Fibroblast of lung (primary cell): Measurements from ENCODE around the gene NAXD. TPM values are rescaled to one million over a fixed set of nuclear protein-coding genes. Genes with fewer than 3 reads are reported as not detected.
"Not testable (repeated sequence)": the region's sequence is repeated elsewhere in the genome, so short reads cannot be mapped to it uniquely, and the experiment has no call there.

Experiments used
- DNase-seq, 2 donors: peaks; one replicate each; pipeline versions ENCODE4 v3.0.0 to v3.0.0-alpha.2; 2010; ENCODE audit warnings: low read depth in 2 of 2
- H2AFZ ChIP-seq: 2 replicates; pipeline ENCODE4 v1.5.1; 2012; ENCODE audit warnings: low read length, control low read depth, inconsistent platforms
- H3K27ac ChIP-seq: 2 replicates; pipeline ENCODE4 v1.5.1; 2011; ENCODE audit warnings: low read length, control low read depth; ENCODE audit not compliant: insufficient read depth
- H3K27me3 ChIP-seq: 2 replicates; pipeline ENCODE4 v1.5.1; 2011; ENCODE audit warnings: mild to moderate bottlenecking, low read length; ENCODE audit not compliant: control insufficient read depth, insufficient read depth
- H3K36me3 ChIP-seq: 2 replicates; pipeline ENCODE4 v1.5.1; 2011; ENCODE audit warnings: low read length; ENCODE audit not compliant: control insufficient read depth, insufficient read depth
- H3K4me1 ChIP-seq: 2 replicates; pipeline ENCODE4 v1.5.1; 2011; ENCODE audit warnings: low read length; ENCODE audit not compliant: control insufficient read depth, insufficient read depth; ENCODE audit errors: extremely low read depth
- H3K4me2 ChIP-seq: 2 replicates; pipeline ENCODE4 v1.5.1; 2011; ENCODE audit warnings: low read length, control low read depth; ENCODE audit not compliant: insufficient read depth; ENCODE audit errors: extremely low read depth
- H3K4me3 ChIP-seq, 4 experiments: fragments of 200-600 bp in 1 of 4; sonication (generic) in 1 of 4; replicated peaks in 1 of 4; 2 replicates each; pipeline ENCODE4 v1.5.1; 2011 to 2016; ENCODE audit warnings: low read length in 4 of 4, low read depth in 3 of 4, mild to moderate bottlenecking in 3 of 4, control low read depth in 2 of 4, inconsistent platforms in 1 of 4, mixed read lengths in 1 of 4; ENCODE audit not compliant: insufficient read depth in 1 of 4; ENCODE audit errors: control extremely low read depth in 1 of 4
- H3K79me2 ChIP-seq: 2 replicates; pipeline ENCODE4 v1.5.1; 2012; ENCODE audit warnings: mild to moderate bottlenecking, low read length, inconsistent platforms; ENCODE audit not compliant: control insufficient read depth, insufficient read depth
- H3K9ac ChIP-seq: 2 replicates; pipeline ENCODE4 v1.5.1; 2011; ENCODE audit warnings: mild to moderate bottlenecking, low read length, control low read depth; ENCODE audit not compliant: insufficient read depth
- H3K9me3 ChIP-seq: 2 replicates; pipeline ENCODE4 v1.5.1; 2012; ENCODE audit warnings: low read depth, low read length; ENCODE audit not compliant: control insufficient read depth, insufficient read depth
- H4K20me1 ChIP-seq: 2 replicates; pipeline ENCODE4 v1.5.1; 2011; ENCODE audit warnings: low read length; ENCODE audit not compliant: control insufficient read depth, insufficient read depth; ENCODE audit errors: extremely low read depth
- EZH2 ChIP-seq: IDR thresholded peaks from 2 replicates; pipeline ENCODE4 v1.5.1; 2012; ENCODE audit warnings: low read length, control low read depth, mild to moderate bottlenecking; ENCODE audit errors: missing control alignments
- polyA plus RNA-seq, 2 donors: library from polyadenylated mRNA; depleted of rRNA in 1 of 2; stranded (reverse) in 1 of 2; unstranded in 1 of 2; fragments of >200 nt; gene quantifications; 2 replicates each; pipeline ENCODE4 v1.2.1, GENCODE V29; 2011 to 2012; ENCODE audit warnings: missing spikeins in 1 of 2
- total RNA-seq: library from RNA; depleted of rRNA; stranded (reverse); fragments of >200 nt; gene quantifications from 2 replicates; pipeline ENCODE4 v1.2.1, GENCODE V29; 2014
- TF ChIP-seq, protein P1 (sequence below), 2 donors: IDR thresholded peaks in 1 of 2; conservative IDR thresholded peaks in 1 of 2; 1 replicate in 1 of 2; 2 replicates in 1 of 2; pipeline ENCODE4 v1.5.1; 2011 to 2012; ENCODE audit warnings: low read length in 2 of 2, control low read depth in 1 of 2, inconsistent platforms in 1 of 2, low read depth in 1 of 2, mild to moderate bottlenecking in 1 of 2

Gene NAXD
- total and polyA plus RNA-seq, 2 donors (not counting 1 experiment from before 2014, with no cell fraction given) = 22.4 to 34.0 TPM

DNA sequence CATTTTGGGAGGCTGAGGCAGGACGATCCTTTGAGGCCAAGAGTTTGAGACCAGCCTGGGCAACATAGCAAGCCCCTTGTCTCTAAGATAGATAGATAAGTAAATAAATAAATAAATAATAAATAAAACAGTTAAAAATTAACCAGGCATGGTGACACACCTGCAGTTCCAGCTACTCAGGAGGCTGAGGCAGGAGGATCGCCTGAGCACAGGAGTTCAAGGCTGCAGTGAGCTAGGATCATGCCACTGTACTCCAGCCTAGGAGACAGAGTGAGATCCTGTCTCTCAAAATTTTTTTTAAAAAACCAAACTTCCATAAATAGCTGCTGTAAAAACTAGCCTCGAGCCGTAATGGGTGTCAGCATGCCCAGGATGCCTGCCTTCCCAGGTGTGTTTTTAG lies 14.4 kb upstream of the NAXD start:
- Histone ChIP-seq H3K79me2 (no peaks in the 10 kb centered on the region), H3K9me3 (no peaks in the 10 kb centered on the region), H3K4me2 (no peak overlapping the region), H3K27me3 (no peaks in the 10 kb centered on the region), H3K4me3 (no peak overlapping the region), H2AFZ (no peak overlapping the region), H3K4me1 (no peaks in the 10 kb centered on the region), H3K27ac (no peak overlapping the region), H3K36me3 (no peaks in the 10 kb centered on the region), H3K9ac (no peak overlapping the region), H4K20me1 (no peaks in the 10 kb centered on the region)
- no peak for DNase-seq
- TF ChIP-seq EZH2 = no peak
- TF ChIP-seq, protein P1, sequence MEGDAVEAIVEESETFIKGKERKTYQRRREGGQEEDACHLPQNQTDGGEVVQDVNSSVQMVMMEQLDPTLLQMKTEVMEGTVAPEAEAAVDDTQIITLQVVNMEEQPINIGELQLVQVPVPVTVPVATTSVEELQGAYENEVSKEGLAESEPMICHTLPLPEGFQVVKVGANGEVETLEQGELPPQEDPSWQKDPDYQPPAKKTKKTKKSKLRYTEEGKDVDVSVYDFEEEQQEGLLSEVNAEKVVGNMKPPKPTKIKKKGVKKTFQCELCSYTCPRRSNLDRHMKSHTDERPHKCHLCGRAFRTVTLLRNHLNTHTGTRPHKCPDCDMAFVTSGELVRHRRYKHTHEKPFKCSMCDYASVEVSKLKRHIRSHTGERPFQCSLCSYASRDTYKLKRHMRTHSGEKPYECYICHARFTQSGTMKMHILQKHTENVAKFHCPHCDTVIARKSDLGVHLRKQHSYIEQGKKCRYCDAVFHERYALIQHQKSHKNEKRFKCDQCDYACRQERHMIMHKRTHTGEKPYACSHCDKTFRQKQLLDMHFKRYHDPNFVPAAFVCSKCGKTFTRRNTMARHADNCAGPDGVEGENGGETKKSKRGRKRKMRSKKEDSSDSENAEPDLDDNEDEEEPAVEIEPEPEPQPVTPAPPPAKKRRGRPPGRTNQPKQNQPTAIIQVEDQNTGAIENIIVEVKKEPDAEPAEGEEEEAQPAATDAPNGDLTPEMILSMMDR (conservative IDR thresholded peaks at IDR 0.05 in 1 of 2, IDR thresholded peaks at IDR 0.05 in 1 of 2; ENCODE audit: low read depth in 1 of 2, low read length in 2 of 2) = no peak

DNA sequence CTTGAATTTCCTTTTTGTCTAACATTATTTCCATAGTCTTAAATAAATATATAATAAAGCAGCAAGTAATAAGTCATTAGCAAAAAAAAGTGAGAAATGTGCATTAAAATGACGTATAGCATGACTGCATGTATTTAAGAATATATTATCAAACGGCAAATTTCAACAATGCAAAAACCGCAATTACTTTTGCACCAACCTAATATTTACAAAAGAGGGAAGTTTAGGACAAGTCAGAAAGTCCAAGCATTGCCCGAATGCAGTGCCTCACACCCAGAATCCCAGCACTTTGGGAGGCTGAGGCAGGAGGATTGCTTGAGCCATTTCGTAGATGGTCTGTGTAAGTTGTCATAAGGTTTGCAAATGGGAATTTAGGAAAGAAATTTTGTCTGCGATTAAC lies 10.2 kb upstream of the NAXD start:
- H4K20me1 ChIP-seq = no peaks in the 10 kb centered on the region
- no peaks in the 10 kb centered on the region for H3K4me1 ChIP-seq
- no peak for TF ChIP-seq EZH2
- TF ChIP-seq, protein P1 (conservative IDR thresholded peaks at IDR 0.05 in 1 of 2, IDR thresholded peaks at IDR 0.05 in 1 of 2; ENCODE audit: low read depth in 1 of 2, low read length in 2 of 2) = no peak
- H3K27me3 ChIP-seq = no peaks in the 10 kb centered on the region
- no peaks in the 10 kb centered on the region for H3K79me2 ChIP-seq
- no peak overlapping the region for H2AFZ ChIP-seq
- H3K9me3 ChIP-seq = no peaks in the 10 kb centered on the region
- H3K27ac ChIP-seq = no peak overlapping the region
- DNase-seq = no peak
- H3K36me3 ChIP-seq = no peaks in the 10 kb centered on the region
- no peak overlapping the region for H3K9ac ChIP-seq
- no peak overlapping the region for H3K4me3 ChIP-seq
- no peak overlapping the region for H3K4me2 ChIP-seq

DNA sequence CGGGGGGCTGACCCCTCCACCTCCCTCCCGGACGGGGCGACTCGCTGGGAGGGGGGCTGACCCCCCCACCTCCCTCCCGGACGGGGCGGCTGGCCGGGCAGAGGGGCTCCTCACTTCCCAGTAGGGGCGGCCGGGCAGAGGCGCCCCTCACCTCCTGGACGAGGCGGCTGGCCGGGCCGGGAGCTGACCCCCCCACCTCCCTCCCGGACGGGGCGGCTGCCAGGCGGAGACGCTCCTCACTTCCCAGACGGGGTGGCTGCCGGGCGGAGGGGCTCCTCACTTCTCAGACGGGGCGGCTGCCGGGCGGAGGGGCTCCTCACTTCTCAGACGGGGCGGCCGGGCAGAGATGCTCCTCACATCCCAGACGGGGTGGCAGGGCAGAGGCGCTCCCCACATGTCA lies 9.1 kb upstream of the NAXD start:
- H3K27me3 ChIP-seq, H3K79me2 ChIP-seq, H3K36me3 ChIP-seq, H2AFZ ChIP-seq, H3K4me2 ChIP-seq, H3K27ac ChIP-seq, DNase-seq, H4K20me1 ChIP-seq, H3K9ac ChIP-seq, H3K4me3 ChIP-seq, H3K9me3 ChIP-seq, H3K4me1 ChIP-seq: not testable (repeated sequence)
